Keratinocyte (primary cell): Measurements from ENCODE around the gene IRX3.

Experiments
- CTCF ChIP-seq, 3 experiments: IDR thresholded peaks in 1 of 3; conservative IDR thresholded peaks in 1 of 3; optimal IDR thresholded peaks in 1 of 3; 2 replicates in 2 of 3; 3 replicates in 1 of 3; pipeline versions ENCODE3 to v1.5.1; 2011; ENCODE audit warnings: low read length in 3 of 3, mild to moderate bottlenecking in 3 of 3, moderate library complexity in 2 of 3, control low read depth in 1 of 3, inconsistent platforms in 1 of 3; ENCODE audit not compliant: insufficient read depth in 2 of 3; ENCODE audit errors: extremely low read depth in 1 of 3
- EZH2 ChIP-seq: IDR thresholded peaks from one replicate; pipeline ENCODE4 v1.6.1; 2012; ENCODE audit warnings: inconsistent platforms, mild to moderate bottlenecking, low read length, moderate library complexity

GRCh38 chr16:54236773-54237172 lies 49.8 kb downstream of the IRX3 start:
- TF ChIP-seq CTCF (optimal IDR thresholded peaks at IDR 0.05 in 1 of 3, IDR thresholded peaks at IDR 0.05 in 1 of 3, conservative IDR thresholded peaks at IDR 0.05 in 1 of 3; ENCODE audit: extremely low read depth in 1 of 3, insufficient read depth in 2 of 3, low read length in 3 of 3), result no peak
- no peak for TF ChIP-seq EZH2
